Right lung (tissue), 5 donors: ENCODE data around the gene STUM. TPM values are rescaled to one million over a fixed set of nuclear protein-coding genes. Genes with fewer than 3 reads are reported as not detected.

Source experiments
- DNase-seq, 2 donors: peaks; one replicate each; pipeline ENCODE4 v3.0.0-alpha.2; 2013
- polyA plus RNA-seq, 5 donors: library from polyadenylated mRNA; unstranded; fragments of 120-200 nt; gene quantifications; one replicate each; pipeline versions ENCODE4 v1.2.1 to v1.2.3, GENCODE V29; 2013; ENCODE audit warnings: inconsistent platforms in 1 of 5, low replicate concordance in 1 of 5; ENCODE audit not compliant: insufficient read length in 5 of 5, insufficient read depth in 1 of 5

The STUM gene
- polyA plus RNA-seq, 5 donors: 0.81 to 2.4 (median 1.3) TPM

GRCh38 chr1:226652613-226653012, 104.0 kb downstream of the STUM start:
- no peak for DNase-seq

- no peak for DNase-seq
Measured at GRCh38 chr1:226653311-226653921, 104.9 kb downstream of the STUM start.

- DNase-seq: no peak
Measured at GRCh38 chr1:226654046-226654667, 105.6 kb downstream of the STUM start.

- DNase-seq: no peak
Measured at GRCh38 chr1:226654668-226655055, 106.1 kb downstream of the STUM start.

- DNase-seq: no peak
Measured at GRCh38 chr1:226655251-226656163, 106.9 kb downstream of the STUM start.

- DNase-seq: no peak
Measured at GRCh38 chr1:226656201-226656600, 107.6 kb downstream of the STUM start.

- DNase-seq: no peak
Measured at GRCh38 chr1:226656601-226657277, 108.2 kb downstream of the STUM start.

- no peak for DNase-seq
Measured at GRCh38 chr1:226657895-226658545, 109.5 kb downstream of the STUM start.

- no peak for DNase-seq
Measured at GRCh38 chr1:226658546-226659125, 110.1 kb downstream of the STUM start.

Other genes with a start within 250 kb of the STUM start
- gene LIN9, start 239.6 kb upstream of the STUM start, polyA plus RNA-seq: 10 to 100 TPM in 4 of 5 donors, 1 to 10 TPM in 1; 9.3 to 17.9 (median 13.9) TPM
- 100 to 1,000 TPM; 119 to 134 (median 125) TPM for gene PARP1, start 140.7 kb upstream of the STUM start, polyA plus RNA-seq
- gene ITPKB, start 190.5 kb downstream of the STUM start, polyA plus RNA-seq: 10 to 100 TPM; 23.8 to 33.0 (median 27.3) TPM